Right lobe of liver (tissue), 4 donors: ENCODE data around the gene DOCK1.

Experiments used
- CTCF ChIP-seq, 4 donors: fragments of 200-600 bp in 3 of 4; fragments of 450-650 bp in 1 of 4; IDR thresholded peaks; one replicate each; pipeline versions ENCODE4 v1.5.1 to v1.8.0; 2016 to 2022; ENCODE audit warnings: antibody characterized with exemption in 4 of 4, mild to moderate bottlenecking in 2 of 4
- POLR2A ChIP-seq: fragments of 450-650 bp; IDR thresholded peaks from one replicate; pipeline ENCODE4 v1.6.1; 2017; ENCODE audit warnings: antibody characterized with exemption, mild to moderate bottlenecking
- donor health status: DM: no; HTN: no; CAD: no.
- donor health status: DM: no; HTN: no; CAD: no.
- donor health status: DM: no; HTN: yes; CAD: no.

GRCh38 chr10:127413326-127413725, 508.1 kb downstream of the DOCK1 start:
- TF ChIP-seq CTCF (IDR thresholded peaks at IDR 0.05), result no peak
- no peak for TF ChIP-seq POLR2A
